Osteocyte (in vitro differentiated cells): ENCODE data around the gene GNAI2. TPM values are rescaled to one million over a fixed set of nuclear protein-coding genes. Genes with fewer than 3 reads are reported as not detected.

Experiments used
- DNase-seq: peaks from one replicate; pipeline ENCODE4 v3.0.0; 2021; ENCODE audit warnings: mixed read lengths; ENCODE audit not compliant: unreplicated experiment; ENCODE audit errors: extremely low spot score
- H3K27ac Mint-ChIP-seq: one replicate; pipeline ENCODE4 v1.8.0; 2021; ENCODE audit warnings: mild to moderate bottlenecking, mixed read lengths; ENCODE audit not compliant: unreplicated experiment
- H3K27me3 Mint-ChIP-seq: one replicate; pipeline ENCODE4 v1.8.0; 2021; ENCODE audit warnings: mixed read lengths; ENCODE audit not compliant: unreplicated experiment
- H3K36me3 Mint-ChIP-seq: one replicate; pipeline ENCODE4 v1.8.0; 2021; ENCODE audit warnings: mixed read lengths; ENCODE audit not compliant: unreplicated experiment
- H3K4me1 Mint-ChIP-seq: one replicate; pipeline ENCODE4 v1.8.0; 2021; ENCODE audit warnings: mixed read lengths; ENCODE audit not compliant: unreplicated experiment
- H3K4me3 Mint-ChIP-seq: one replicate; pipeline ENCODE4 v1.8.0; 2021; ENCODE audit warnings: mild to moderate bottlenecking, moderate library complexity, mixed read lengths; ENCODE audit not compliant: unreplicated experiment
- H3K9me3 Mint-ChIP-seq: one replicate; pipeline ENCODE4 v1.8.0; 2021; ENCODE audit warnings: mixed read lengths; ENCODE audit not compliant: unreplicated experiment
- total RNA-seq: library from RNA; stranded (reverse); gene quantifications from 2 replicates; pipeline ENCODE4 v1.2.1, GENCODE V29; 2021
- TF ChIP-seq, protein P1 (sequence below): fragments of 200-600 bp; sonication (generic); IDR thresholded peaks from 2 replicates; pipeline ENCODE4 v1.5.0; 2021; ENCODE audit warnings: antibody characterized with exemption, mild to moderate bottlenecking, moderate library complexity

Gene GNAI2
- total RNA-seq, 1 donor from 2014 or later: 340 TPM

DNA sequence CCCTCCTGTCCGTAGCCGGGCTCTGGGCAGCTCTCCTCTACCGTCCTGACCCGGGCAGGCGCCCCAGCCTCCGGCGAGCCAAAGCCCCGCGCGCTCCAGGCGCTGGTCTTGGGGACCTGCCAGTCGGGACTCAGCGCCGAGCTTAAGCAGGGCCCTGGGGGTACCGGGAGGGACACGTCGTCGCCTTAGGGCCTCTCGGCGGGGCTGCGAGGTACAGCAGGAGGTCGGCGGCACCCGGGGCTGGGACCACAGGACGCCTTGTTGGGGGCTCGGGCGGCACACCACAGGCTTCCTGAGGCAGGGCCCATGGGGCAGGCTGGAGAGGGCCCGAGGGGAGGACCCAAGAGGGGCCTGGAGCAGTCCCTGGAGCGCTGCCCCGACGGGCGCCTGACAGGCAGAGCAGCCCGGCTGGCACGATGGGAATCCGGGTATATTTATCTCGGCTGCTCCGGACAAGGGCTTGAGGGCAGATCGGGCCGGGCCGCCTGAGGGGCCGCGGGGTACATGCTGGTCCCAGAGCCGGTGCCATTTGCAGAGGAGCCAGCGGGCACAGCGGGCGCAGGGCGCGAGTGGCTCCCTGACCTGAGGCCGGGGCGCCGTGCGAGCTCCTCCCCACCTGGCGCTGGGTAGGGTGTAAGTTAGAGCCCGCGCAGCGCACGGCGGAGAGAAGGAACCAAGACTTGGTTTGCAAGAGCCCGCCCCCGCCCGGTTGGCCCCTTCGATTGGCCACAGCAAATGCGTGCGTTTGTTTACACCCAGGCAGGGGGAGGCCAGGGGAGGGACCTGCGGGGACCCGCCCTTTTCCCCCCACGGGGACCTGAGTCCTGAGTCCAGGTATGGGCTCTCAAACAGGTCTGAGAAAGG is 30.4 kb upstream of the GNAI2 start:
- Mint-ChIP-seq H3K27me3 (peaks cover 23% of the 10 kb centered on the region), H3K36me3 (no peaks in the 10 kb centered on the region), H3K27ac (no peak overlapping the region), H3K9me3 (no peaks in the 10 kb centered on the region), H3K4me1 (peaks cover 34% of the 10 kb centered on the region), H3K4me3 (peak overlapping the region; percentile 63)
- TF ChIP-seq, protein P1, sequence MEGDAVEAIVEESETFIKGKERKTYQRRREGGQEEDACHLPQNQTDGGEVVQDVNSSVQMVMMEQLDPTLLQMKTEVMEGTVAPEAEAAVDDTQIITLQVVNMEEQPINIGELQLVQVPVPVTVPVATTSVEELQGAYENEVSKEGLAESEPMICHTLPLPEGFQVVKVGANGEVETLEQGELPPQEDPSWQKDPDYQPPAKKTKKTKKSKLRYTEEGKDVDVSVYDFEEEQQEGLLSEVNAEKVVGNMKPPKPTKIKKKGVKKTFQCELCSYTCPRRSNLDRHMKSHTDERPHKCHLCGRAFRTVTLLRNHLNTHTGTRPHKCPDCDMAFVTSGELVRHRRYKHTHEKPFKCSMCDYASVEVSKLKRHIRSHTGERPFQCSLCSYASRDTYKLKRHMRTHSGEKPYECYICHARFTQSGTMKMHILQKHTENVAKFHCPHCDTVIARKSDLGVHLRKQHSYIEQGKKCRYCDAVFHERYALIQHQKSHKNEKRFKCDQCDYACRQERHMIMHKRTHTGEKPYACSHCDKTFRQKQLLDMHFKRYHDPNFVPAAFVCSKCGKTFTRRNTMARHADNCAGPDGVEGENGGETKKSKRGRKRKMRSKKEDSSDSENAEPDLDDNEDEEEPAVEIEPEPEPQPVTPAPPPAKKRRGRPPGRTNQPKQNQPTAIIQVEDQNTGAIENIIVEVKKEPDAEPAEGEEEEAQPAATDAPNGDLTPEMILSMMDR: no peak
- no peak for DNase-seq

DNA sequence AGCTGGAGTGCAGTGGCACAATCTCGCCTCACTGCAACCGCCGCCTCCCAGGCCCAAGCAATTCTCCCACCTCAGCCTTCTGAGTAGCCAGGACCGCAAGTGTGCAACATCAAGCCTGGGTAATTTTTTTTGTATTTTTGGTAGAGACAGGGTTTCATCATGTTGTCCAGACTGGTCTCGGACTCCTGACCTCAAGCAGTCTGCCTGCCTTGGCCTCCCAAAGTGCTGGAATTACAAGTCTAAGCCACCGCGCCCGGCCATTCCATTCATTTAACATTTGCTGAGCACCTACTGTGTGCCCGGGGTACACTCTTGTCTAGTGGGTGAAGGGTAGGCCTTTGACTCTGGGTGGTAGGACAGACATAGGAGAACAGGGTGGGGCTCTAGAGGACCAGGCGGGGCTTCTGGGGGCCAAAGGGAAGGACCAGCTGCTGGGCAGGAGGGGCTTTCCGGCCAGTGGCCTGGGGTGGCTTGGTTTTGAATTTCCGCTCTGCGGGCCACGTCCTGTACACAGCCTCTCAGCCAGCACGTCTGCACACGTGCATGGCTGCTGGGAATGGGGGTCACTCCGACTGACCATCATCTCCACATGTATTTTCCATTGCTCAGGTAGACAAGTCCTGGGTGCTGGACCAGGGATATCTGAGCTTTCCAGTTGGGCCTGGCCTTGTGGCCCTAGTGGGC is 28.5 kb upstream of the GNAI2 start:
- no peak for DNase-seq
- peaks cover 13% of the 10 kb centered on the region for H3K27me3 Mint-ChIP-seq
- no peak overlapping the region for H3K27ac Mint-ChIP-seq
- peaks cover 40% of the 10 kb centered on the region for H3K4me1 Mint-ChIP-seq
- no peak overlapping the region for H3K4me3 Mint-ChIP-seq
- no peaks in the 10 kb centered on the region for H3K36me3 Mint-ChIP-seq
- no peaks in the 10 kb centered on the region for H3K9me3 Mint-ChIP-seq
- TF ChIP-seq, protein P1: no peak

DNA sequence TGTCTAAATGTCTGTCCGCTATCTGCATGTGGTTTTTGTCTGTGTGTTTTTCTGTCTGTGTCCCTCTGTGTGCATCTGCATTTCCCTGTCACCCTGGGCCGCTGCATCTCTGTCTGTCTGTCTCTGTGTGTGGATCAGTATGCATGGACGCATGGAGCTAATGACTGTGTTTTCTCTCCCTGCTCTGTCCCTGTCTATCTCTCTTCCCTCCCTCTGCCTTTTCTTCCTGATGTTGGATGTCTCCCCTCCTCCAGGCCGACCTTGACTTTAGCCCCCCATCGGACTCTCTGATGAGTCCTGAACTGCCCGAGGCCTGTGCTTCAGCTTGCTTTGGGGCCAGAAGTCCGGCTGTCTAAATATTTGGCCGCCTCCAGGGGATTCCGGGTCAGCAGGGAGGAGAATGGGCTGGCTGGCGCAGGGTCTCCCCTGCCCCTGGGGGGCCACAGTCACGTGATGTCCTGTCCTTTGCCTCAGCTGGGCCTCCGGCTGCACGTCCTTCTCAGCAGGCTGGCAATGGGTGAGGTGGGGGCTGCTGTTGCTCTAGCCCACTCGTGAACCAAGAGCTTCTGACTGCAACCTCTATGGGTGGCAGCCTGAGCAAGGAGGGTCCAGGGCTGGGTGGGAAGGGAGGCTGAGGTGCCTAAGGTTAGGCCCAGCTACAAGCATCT is 27.2 kb upstream of the GNAI2 start:
- TF ChIP-seq, protein P1: no peak
- Mint-ChIP-seq H3K36me3 (no peaks in the 10 kb centered on the region), H3K27ac (no peak overlapping the region), H3K4me1 (peaks cover 30% of the 10 kb centered on the region), H3K9me3 (no peaks in the 10 kb centered on the region), H3K27me3 (peaks cover 8% of the 10 kb centered on the region), H3K4me3 (no peak overlapping the region)
- no peak for DNase-seq

DNA sequence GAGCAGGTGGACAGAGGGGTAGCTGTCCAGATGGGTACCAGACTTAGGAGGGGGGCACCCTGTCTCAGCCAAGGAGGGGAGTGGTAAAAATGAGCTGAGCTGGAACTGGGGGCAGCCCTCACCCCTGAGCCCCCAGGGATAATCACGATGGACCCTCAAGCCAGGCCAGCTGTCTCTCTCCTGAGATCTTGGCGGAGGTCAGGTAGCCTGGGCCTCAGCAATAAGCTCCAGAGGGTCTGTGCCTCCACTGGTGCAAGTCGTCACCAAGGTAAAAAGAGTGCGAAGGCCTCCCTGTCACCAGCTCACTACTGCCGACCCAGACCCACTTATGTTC is 25.9 kb upstream of the GNAI2 start:
- Mint-ChIP-seq H3K4me1 (peaks cover 25% of the 10 kb centered on the region), H3K4me3 (no peak overlapping the region), H3K27me3 (peaks cover 8% of the 10 kb centered on the region), H3K9me3 (no peaks in the 10 kb centered on the region), H3K27ac (no peak overlapping the region), H3K36me3 (no peaks in the 10 kb centered on the region)
- TF ChIP-seq, protein P1: no peak
- no peak for DNase-seq
